Activated CD4-positive, alpha-beta T cell treated with anti-CD3 and anti-CD28 coated beads for 36 hours (primary cell): ENCODE measurements around the gene CREB5. TPM values are rescaled to one million over a fixed set of nuclear protein-coding genes. Genes with fewer than 3 reads are reported as not detected.
A peak's percentile ranks its signal among the peaks of the same experiment; 100 is the strongest.

Experiments used
- ATAC-seq: fragments of 200-7000 bp; cut with Tn5 transposase; one replicate; pipeline ENCODE4 v1.10.0; 2021; ENCODE audit warnings: mild to moderate bottlenecking, moderate library complexity
- CTCF ChIA-PET: fragments of 350-600 bp; sonication (Branson Sonifier 250); formaldehyde crosslinking; loops from one replicate; lab custom pipeline; 2021; ENCODE audit warnings: antibody characterized with exemption; lab: Charles Lee
- POLR2A ChIA-PET: fragments of 350-600 bp; sonication (Branson Sonifier 250); formaldehyde crosslinking; loops from one replicate; lab custom pipeline; 2021; ENCODE audit warnings: antibody characterized with exemption, inconsistent platforms; lab: Charles Lee
- DNase-seq: peaks from one replicate; pipeline ENCODE4 v3.0.0-alpha.2; 2020
- H3K27ac Mint-ChIP-seq: one replicate; pipeline ENCODE4 v1.8.0; 2021; ENCODE audit warnings: mixed read lengths
- H3K27me3 Mint-ChIP-seq: one replicate; pipeline ENCODE4 v1.8.0; 2021; ENCODE audit warnings: mixed read lengths
- H3K36me3 Mint-ChIP-seq: one replicate; pipeline ENCODE4 v1.8.0; 2021; ENCODE audit warnings: low read depth, mixed read lengths
- H3K4me1 Mint-ChIP-seq: one replicate; pipeline ENCODE4 v1.8.0; 2021; ENCODE audit warnings: mixed read lengths
- H3K4me3 Mint-ChIP-seq: one replicate; pipeline ENCODE4 v1.8.0; 2021; ENCODE audit warnings: mild to moderate bottlenecking, moderate library complexity, mixed read lengths
- H3K9me3 Mint-ChIP-seq: one replicate; pipeline ENCODE4 v1.8.0; 2021; ENCODE audit warnings: low read depth, mixed read lengths
- intact Hi-C, 2 experiments: fragments of 100-400 bp; cut with DNase I in 1 of 2; cut with micrococcal nuclease in 1 of 2; formaldehyde crosslinking; loops; one replicate each; pipeline versions ENCODE4 v1.14.2 to v1.15.1; 2022 to 2024; cut with DNase I, micrococcal nuclease
- total RNA-seq, 2 experiments: library from RNA; stranded (reverse); gene quantifications; one replicate each; pipeline ENCODE4 v1.2.3, GENCODE V29; 2021

The CREB5 gene
- total RNA-seq, 2 experiments from 2014 or later: 0.50 to 0.61 TPM

- DNase-seq (no peak), ATAC-seq (no peak)
- no peaks in the 10 kb centered on the region for H3K36me3 Mint-ChIP-seq
- no peak overlapping the region for H3K27ac Mint-ChIP-seq
- ChIA-PET CTCF (interaction anchor here (0.6 kb wide), 1 partner anchor 51 kb away, joined by 3 read pairs; no protein-coding TSS in a partner anchor), POLR2A (no interaction called here)
- H3K4me3 Mint-ChIP-seq: no peak overlapping the region
- no peaks in the 10 kb centered on the region for H3K9me3 Mint-ChIP-seq
- H3K4me1 Mint-ChIP-seq: no peaks in the 10 kb centered on the region
- intact Hi-C loops: no loop called here
- peaks cover 2% of the 10 kb centered on the region for H3K27me3 Mint-ChIP-seq
These were observed 265.4 kb downstream of the CREB5 start for GRCh38 chr7:28677668-28678067.

GRCh38 chr7:28678431-28678965 is 266.2 kb downstream of the CREB5 start:
- no peaks in the 10 kb centered on the region for H3K36me3 Mint-ChIP-seq
- H3K4me1 Mint-ChIP-seq: no peaks in the 10 kb centered on the region
- no peak for ATAC-seq
- H3K4me3 Mint-ChIP-seq: no peak overlapping the region
- ChIA-PET POLR2A (no interaction called here), CTCF (no interaction called here)
- peaks cover 7% of the 10 kb centered on the region for H3K27me3 Mint-ChIP-seq
- no peak for DNase-seq
- intact Hi-C loops: no loop called here
- no peak overlapping the region for H3K27ac Mint-ChIP-seq
- no peaks in the 10 kb centered on the region for H3K9me3 Mint-ChIP-seq

GRCh38 chr7:28681693-28682310 is 269.5 kb downstream of the CREB5 start:
- POLR2A ChIA-PET: no interaction called here
- ATAC-seq: no peak
- intact Hi-C loops: no loop called here

GRCh38 chr7:28682801-28683200 is 270.5 kb downstream of the CREB5 start:
- Mint-ChIP-seq H3K27me3 (peaks cover 14% of the 10 kb centered on the region), H3K27ac (no peak overlapping the region), H3K4me1 (no peaks in the 10 kb centered on the region), H3K36me3 (no peaks in the 10 kb centered on the region), H3K4me3 (no peak overlapping the region), H3K9me3 (no peaks in the 10 kb centered on the region)
- CTCF ChIA-PET: interaction anchor here (1.6 kb wide), 1 partner anchor 24 kb away, joined by 5 read pairs; no protein-coding TSS in a partner anchor
- ATAC-seq: no peak
- POLR2A ChIA-PET: no interaction called here
- intact Hi-C loops: no loop called here
- DNase-seq: no peak

More at GRCh38 chr7:28681693-28682310, 269.5 kb downstream of the CREB5 start:
- H3K27ac Mint-ChIP-seq: no peak overlapping the region
- H3K27me3 Mint-ChIP-seq: peaks cover 14% of the 10 kb centered on the region
- no peak for DNase-seq
- H3K9me3 Mint-ChIP-seq: no peaks in the 10 kb centered on the region
- CTCF ChIA-PET: interaction anchor here (0.6 kb wide), 1 partner anchor 1384 kb away, joined by 3 read pairs; no protein-coding TSS in a partner anchor
- no peak overlapping the region for H3K4me3 Mint-ChIP-seq
- H3K36me3 Mint-ChIP-seq: no peaks in the 10 kb centered on the region
- no peaks in the 10 kb centered on the region for H3K4me1 Mint-ChIP-seq

GRCh38 chr7:28684650-28685241 is 272.4 kb downstream of the CREB5 start:
- no peak for ATAC-seq
- no peaks in the 10 kb centered on the region for H3K36me3 Mint-ChIP-seq
- peaks cover 16% of the 10 kb centered on the region for H3K27me3 Mint-ChIP-seq
- no peaks in the 10 kb centered on the region for H3K4me1 Mint-ChIP-seq
- H3K27ac Mint-ChIP-seq: no peak overlapping the region
- DNase-seq: no peak
- no peak overlapping the region for H3K4me3 Mint-ChIP-seq
- ChIA-PET POLR2A (no interaction called here), CTCF (interaction anchor here (0.8 kb wide), 1 partner anchor 75 kb away, joined by 6 read pairs; no protein-coding TSS in a partner anchor)
- no peaks in the 10 kb centered on the region for H3K9me3 Mint-ChIP-seq
- intact Hi-C loops: no loop called here

- no peaks in the 10 kb centered on the region for H3K9me3 Mint-ChIP-seq
- H3K27ac Mint-ChIP-seq: no peak overlapping the region
- H3K27me3 Mint-ChIP-seq: peaks cover 16% of the 10 kb centered on the region
- CTCF ChIA-PET: interaction anchor here (0.8 kb wide), 1 partner anchor 74 kb away, joined by 6 read pairs; no protein-coding TSS in a partner anchor
- no peak overlapping the region for H3K4me3 Mint-ChIP-seq
- H3K4me1 Mint-ChIP-seq: no peaks in the 10 kb centered on the region
- no peaks in the 10 kb centered on the region for H3K36me3 Mint-ChIP-seq
- intact Hi-C loops: no loop called here
- DNase-seq (peak; percentile 5), ATAC-seq (peak; percentile 16)
- POLR2A ChIA-PET: no interaction called here
These were observed 272.9 kb downstream of the CREB5 start for GRCh38 chr7:28685242-28685643.

- intact Hi-C loops: no loop called here
- Mint-ChIP-seq H3K4me3 (no peak overlapping the region), H3K27me3 (peaks cover 19% of the 10 kb centered on the region), H3K4me1 (no peaks in the 10 kb centered on the region), H3K36me3 (no peaks in the 10 kb centered on the region), H3K27ac (no peak overlapping the region), H3K9me3 (no peaks in the 10 kb centered on the region)
- ATAC-seq (peak; percentile 55), DNase-seq (peak; percentile 14)
- POLR2A ChIA-PET: no interaction called here
- CTCF ChIA-PET: interaction anchor here (0.8 kb wide), 1 partner anchor 74 kb away, joined by 6 read pairs; no protein-coding TSS in a partner anchor
These were observed 273.5 kb downstream of the CREB5 start for GRCh38 chr7:28685644-28686417.

GRCh38 chr7:28686418-28686800 is 274.1 kb downstream of the CREB5 start:
- Mint-ChIP-seq H3K27ac (no peak overlapping the region), H3K27me3 (peaks cover 19% of the 10 kb centered on the region), H3K36me3 (no peaks in the 10 kb centered on the region), H3K4me1 (no peaks in the 10 kb centered on the region), H3K9me3 (no peaks in the 10 kb centered on the region), H3K4me3 (no peak overlapping the region)
- ChIA-PET CTCF (no interaction called here), POLR2A (no interaction called here)
- intact Hi-C loops: no loop called here
- DNase-seq (no peak), ATAC-seq (no peak)

- DNase-seq: no peak
- Mint-ChIP-seq H3K27me3 (peaks cover 19% of the 10 kb centered on the region), H3K9me3 (no peaks in the 10 kb centered on the region), H3K4me1 (no peaks in the 10 kb centered on the region), H3K27ac (no peak overlapping the region), H3K36me3 (no peaks in the 10 kb centered on the region), H3K4me3 (no peak overlapping the region)
- ChIA-PET POLR2A (no interaction called here), CTCF (no interaction called here)
- intact Hi-C loops: no loop called here
- ATAC-seq: no peak
These were observed 275.2 kb downstream of the CREB5 start for GRCh38 chr7:28687537-28687936.

GRCh38 chr7:28688174-28688573 is 275.9 kb downstream of the CREB5 start:
- ChIA-PET CTCF (no interaction called here), POLR2A (no interaction called here)

GRCh38 chr7:28688651-28689050 is 276.3 kb downstream of the CREB5 start:
- Mint-ChIP-seq H3K27me3 (peaks cover 13% of the 10 kb centered on the region), H3K9me3 (no peaks in the 10 kb centered on the region), H3K27ac (no peak overlapping the region), H3K36me3 (no peaks in the 10 kb centered on the region), H3K4me3 (no peak overlapping the region), H3K4me1 (no peaks in the 10 kb centered on the region)
- ChIA-PET CTCF (no interaction called here), POLR2A (no interaction called here)
- no peak for DNase-seq
- no peak for ATAC-seq
- intact Hi-C loops: no loop called here

More at GRCh38 chr7:28688174-28688573, 275.9 kb downstream of the CREB5 start:
- ATAC-seq (no peak), DNase-seq (no peak)
- intact Hi-C loops: no loop called here
- Mint-ChIP-seq H3K27me3 (peaks cover 17% of the 10 kb centered on the region), H3K36me3 (no peaks in the 10 kb centered on the region), H3K9me3 (no peaks in the 10 kb centered on the region), H3K4me3 (no peak overlapping the region), H3K27ac (no peak overlapping the region), H3K4me1 (no peaks in the 10 kb centered on the region)
